Neural cell (in vitro differentiated cells): ENCODE results near the gene PHLDB1.

ENCODE experiments used
- EP300 ChIP-seq: fragments of 450-650 bp; conservative IDR thresholded peaks from 2 replicates; pipeline ENCODE4 v1.6.1; 2014; ENCODE audit warnings: antibody characterized with exemption, mild to moderate bottlenecking, moderate library complexity; ENCODE audit not compliant: poor library complexity, severe bottlenecking
- EZH2 ChIP-seq: fragments of 200-600, 300-800 bp; shearing (Covaris generic), sonication (generic); IDR thresholded peaks from 2 replicates; pipeline ENCODE4 v1.6.1; 2014; ENCODE audit warnings: antibody characterized with exemption, low read length, borderline replicate concordance, mild to moderate bottlenecking; ENCODE audit not compliant: insufficient read depth, poor library complexity, severe bottlenecking
- MXI1 ChIP-seq: fragments of 450-650 bp; conservative IDR thresholded peaks from 2 replicates; pipeline ENCODE4 v1.6.1; 2014; ENCODE audit warnings: antibody characterized with exemption, mild to moderate bottlenecking; ENCODE audit not compliant: poor library complexity, severe bottlenecking
- POLR2AphosphoS5 ChIP-seq: IDR thresholded peaks from 2 replicates; pipeline ENCODE4 v1.6.1; 2012
- RAD21 ChIP-seq: fragments of 450-650 bp; conservative IDR thresholded peaks from 2 replicates; pipeline ENCODE4 v1.6.1; 2014; ENCODE audit warnings: antibody characterized with exemption, mild to moderate bottlenecking, moderate library complexity
- REST ChIP-seq: IDR thresholded peaks from 2 replicates; pipeline ENCODE4 v1.6.1; 2012; ENCODE audit warnings: borderline replicate concordance
- SMC3 ChIP-seq: fragments of 450-650 bp; conservative IDR thresholded peaks from 2 replicates; pipeline ENCODE4 v1.6.1; 2014; ENCODE audit warnings: antibody characterized with exemption, mild to moderate bottlenecking, moderate library complexity; ENCODE audit not compliant: poor library complexity
- TAF1 ChIP-seq: IDR thresholded peaks from 2 replicates; pipeline ENCODE4 v1.6.1; 2012; ENCODE audit warnings: low read depth
- TF ChIP-seq, protein P1 (sequence below): fragments of 450-650 bp; IDR thresholded peaks from 2 replicates; pipeline ENCODE4 v1.5.1; 2014; ENCODE audit warnings: antibody characterized with exemption, mild to moderate bottlenecking, moderate library complexity; ENCODE audit not compliant: poor library complexity, severe bottlenecking

DNA sequence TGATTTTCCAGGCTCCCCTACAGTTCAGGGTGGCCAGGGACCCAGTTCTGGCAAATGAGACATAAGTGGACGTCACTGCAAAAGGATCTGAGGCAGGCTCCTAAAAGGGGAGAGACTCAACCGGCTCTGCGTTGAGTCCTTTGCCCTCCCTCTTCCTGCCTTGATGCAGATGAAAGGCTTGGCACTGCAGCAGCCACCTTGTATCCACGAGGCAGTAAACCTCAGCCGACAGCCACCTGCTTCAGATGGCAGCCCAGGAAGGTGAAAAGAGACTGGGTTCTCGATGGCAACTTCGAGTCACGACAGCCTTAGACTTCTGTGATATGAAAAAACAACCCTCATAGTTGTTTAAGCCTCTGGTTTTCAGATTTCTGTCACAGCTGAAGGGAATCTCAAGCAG lies 86.8 kb downstream of the PHLDB1 start:
- TF ChIP-seq, protein P1, sequence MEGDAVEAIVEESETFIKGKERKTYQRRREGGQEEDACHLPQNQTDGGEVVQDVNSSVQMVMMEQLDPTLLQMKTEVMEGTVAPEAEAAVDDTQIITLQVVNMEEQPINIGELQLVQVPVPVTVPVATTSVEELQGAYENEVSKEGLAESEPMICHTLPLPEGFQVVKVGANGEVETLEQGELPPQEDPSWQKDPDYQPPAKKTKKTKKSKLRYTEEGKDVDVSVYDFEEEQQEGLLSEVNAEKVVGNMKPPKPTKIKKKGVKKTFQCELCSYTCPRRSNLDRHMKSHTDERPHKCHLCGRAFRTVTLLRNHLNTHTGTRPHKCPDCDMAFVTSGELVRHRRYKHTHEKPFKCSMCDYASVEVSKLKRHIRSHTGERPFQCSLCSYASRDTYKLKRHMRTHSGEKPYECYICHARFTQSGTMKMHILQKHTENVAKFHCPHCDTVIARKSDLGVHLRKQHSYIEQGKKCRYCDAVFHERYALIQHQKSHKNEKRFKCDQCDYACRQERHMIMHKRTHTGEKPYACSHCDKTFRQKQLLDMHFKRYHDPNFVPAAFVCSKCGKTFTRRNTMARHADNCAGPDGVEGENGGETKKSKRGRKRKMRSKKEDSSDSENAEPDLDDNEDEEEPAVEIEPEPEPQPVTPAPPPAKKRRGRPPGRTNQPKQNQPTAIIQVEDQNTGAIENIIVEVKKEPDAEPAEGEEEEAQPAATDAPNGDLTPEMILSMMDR = no peak
- TF ChIP-seq EP300 (no peak), POLR2AphosphoS5 (no peak), MXI1 (no peak), TAF1 (no peak), EZH2 (no peak), REST (no peak), SMC3 (no peak), RAD21 (no peak)
